Measurements from ENCODE around the gene TRUB2. TPM values are rescaled to one million over a fixed set of nuclear protein-coding genes. Genes with fewer than 3 reads are reported as not detected.
A peak's percentile ranks its signal among the peaks of the same experiment; 100 is the strongest.

TRUB2 gene
- total RNA-seq, 1 donor from 2014 or later: 19.8 TPM

GRCh38 chr9:128335161-128335560 is 12.9 kb upstream of the TRUB2 start:
- H3K9me3 Mint-ChIP-seq (ENCODE audit: low read depth): no peaks in the 10 kb centered on the region
- no peak overlapping the region for H3K4me3 Mint-ChIP-seq (ENCODE audit: unreplicated experiment)
- H3K27me3 Mint-ChIP-seq (ENCODE audit: low read depth): no peaks in the 10 kb centered on the region
- no peak overlapping the region for H3K27ac Mint-ChIP-seq (ENCODE audit: unreplicated experiment)
- peaks cover 4% of the 10 kb centered on the region for H3K4me1 Mint-ChIP-seq (ENCODE audit: low read depth)
- peaks cover 6% of the 10 kb centered on the region for H3K36me3 Mint-ChIP-seq (ENCODE audit: low read depth)
- no peak for DNase-seq (ENCODE audit: low spot score)
- TF ChIP-seq CTCF (IDR thresholded peaks at IDR 0.05): no peak

- Mint-ChIP-seq H3K9me3 (ENCODE audit: low read depth) (no peaks in the 10 kb centered on the region), H3K36me3 (ENCODE audit: low read depth) (peaks cover 6% of the 10 kb centered on the region), H3K27ac (ENCODE audit: unreplicated experiment) (no peak overlapping the region), H3K4me3 (ENCODE audit: unreplicated experiment) (no peak overlapping the region), H3K4me1 (ENCODE audit: low read depth) (no peaks in the 10 kb centered on the region), H3K27me3 (ENCODE audit: low read depth) (no peaks in the 10 kb centered on the region)
- no peak for TF ChIP-seq CTCF (IDR thresholded peaks at IDR 0.05)
- DNase-seq (ENCODE audit: low spot score): no peak
These were observed 11.2 kb upstream of the TRUB2 start for GRCh38 chr9:128333451-128333869.

GRCh38 chr9:128325629-128326028 is 3.4 kb upstream of the TRUB2 start:
- H3K4me3 Mint-ChIP-seq (ENCODE audit: unreplicated experiment): no peak overlapping the region
- H3K36me3 Mint-ChIP-seq (ENCODE audit: low read depth): peaks cover 2% of the 10 kb centered on the region
- no peaks in the 10 kb centered on the region for H3K27me3 Mint-ChIP-seq (ENCODE audit: low read depth)
- H3K9me3 Mint-ChIP-seq (ENCODE audit: low read depth): no peaks in the 10 kb centered on the region
- TF ChIP-seq CTCF (IDR thresholded peaks at IDR 0.05): no peak
- DNase-seq (ENCODE audit: low spot score): no peak
- no peak overlapping the region for H3K27ac Mint-ChIP-seq (ENCODE audit: unreplicated experiment)
- H3K4me1 Mint-ChIP-seq (ENCODE audit: low read depth): peaks cover 23% of the 10 kb centered on the region

- H3K4me3 Mint-ChIP-seq (ENCODE audit: unreplicated experiment): no peak overlapping the region
- peaks cover 2% of the 10 kb centered on the region for H3K36me3 Mint-ChIP-seq (ENCODE audit: low read depth)
- H3K27me3 Mint-ChIP-seq (ENCODE audit: low read depth): no peaks in the 10 kb centered on the region
- no peak overlapping the region for H3K27ac Mint-ChIP-seq (ENCODE audit: unreplicated experiment)
- H3K9me3 Mint-ChIP-seq (ENCODE audit: low read depth): no peaks in the 10 kb centered on the region
- no peak for DNase-seq (ENCODE audit: low spot score)
- no peak for TF ChIP-seq CTCF (IDR thresholded peaks at IDR 0.05)
- peaks cover 23% of the 10 kb centered on the region for H3K4me1 Mint-ChIP-seq (ENCODE audit: low read depth)
These were observed 2.2 kb upstream of the TRUB2 start for GRCh38 chr9:128324401-128324800.

- Mint-ChIP-seq H3K27me3 (ENCODE audit: low read depth) (no peaks in the 10 kb centered on the region), H3K36me3 (ENCODE audit: low read depth) (peaks cover 2% of the 10 kb centered on the region), H3K27ac (ENCODE audit: unreplicated experiment) (no peak overlapping the region), H3K9me3 (ENCODE audit: low read depth) (no peaks in the 10 kb centered on the region), H3K4me3 (ENCODE audit: unreplicated experiment) (peak overlapping the region; percentile 93), H3K4me1 (ENCODE audit: low read depth) (peaks cover 23% of the 10 kb centered on the region)
- DNase-seq (ENCODE audit: low spot score): no peak
- no peak for TF ChIP-seq CTCF (IDR thresholded peaks at IDR 0.05)
These were observed 1.5 kb upstream of the TRUB2 start for GRCh38 chr9:128323791-128324190.
